Hepatocyte (in vitro differentiated cells): ENCODE results near the gene PCNT. TPM values are rescaled to one million over a fixed set of nuclear protein-coding genes. Genes with fewer than 3 reads are reported as not detected.

Experiments used
- DNase-seq: peaks from one replicate; pipeline ENCODE4 v3.0.0-alpha.2; 2016; ENCODE audit warnings: low spot score
- H2AFZ ChIP-seq: fragments of 200-600 bp; sonication (generic); 2 replicates; pipeline ENCODE4 v1.6.0; 2016; ENCODE audit warnings: antibody characterized with exemption, mild to moderate bottlenecking
- H3K27ac ChIP-seq: fragments of 200-600 bp; sonication (generic); 2 replicates; pipeline ENCODE4 v1.5.1; 2016; ENCODE audit warnings: mild to moderate bottlenecking
- H3K27me3 ChIP-seq: fragments of 200-600 bp; sonication (generic); 2 replicates; pipeline ENCODE4 v1.6.1; 2016
- H3K36me3 ChIP-seq: fragments of 200-600 bp; sonication (generic); replicated peaks from 2 replicates; pipeline ENCODE4 v1.5.1; 2016; ENCODE audit warnings: low read depth; ENCODE audit not compliant: insufficient read depth
- H3K4me1 ChIP-seq: fragments of 200-600 bp; sonication (generic); 2 replicates; pipeline ENCODE4 v1.5.1; 2016; ENCODE audit warnings: mild to moderate bottlenecking, moderate library complexity; ENCODE audit not compliant: insufficient read depth
- H3K4me2 ChIP-seq: fragments of 200-600 bp; sonication (generic); 2 replicates; pipeline ENCODE4 v1.6.0; 2016
- H3K4me3 ChIP-seq: fragments of 200-600 bp; sonication (generic); 2 replicates; pipeline ENCODE4 v1.5.1; 2016; ENCODE audit warnings: mild to moderate bottlenecking
- H3K79me2 ChIP-seq: fragments of 200-600 bp; sonication (generic); 2 replicates; pipeline ENCODE4 v1.6.0; 2017; ENCODE audit warnings: mild to moderate bottlenecking
- H3K9me2 ChIP-seq: fragments of 200-600 bp; sonication (generic); replicated peaks from 2 replicates; pipeline ENCODE4 v1.6.0; 2017; ENCODE audit warnings: mild to moderate bottlenecking; ENCODE audit not compliant: insufficient read depth
- H3K9me3 ChIP-seq: fragments of 200-600 bp; sonication (generic); 2 replicates; pipeline ENCODE4 v1.5.1; 2016; ENCODE audit warnings: low read depth, mild to moderate bottlenecking
- H4K20me1 ChIP-seq: fragments of 200-600 bp; sonication (generic); 2 replicates; pipeline ENCODE4 v1.6.0; 2016; ENCODE audit warnings: mild to moderate bottlenecking; ENCODE audit not compliant: insufficient read depth, poor library complexity, severe bottlenecking
- EZH2 ChIP-seq: fragments of 200-600 bp; sonication (generic); IDR thresholded peaks from 2 replicates; pipeline ENCODE4 v1.6.1; 2016; ENCODE audit warnings: antibody characterized with exemption, mild to moderate bottlenecking, borderline replicate concordance
- EZH2phosphoT487 ChIP-seq: fragments of 200-600 bp; sonication (generic); IDR thresholded peaks from one replicate; pipeline ENCODE4 v1.6.1; 2018; ENCODE audit warnings: antibody characterized with exemption, mild to moderate bottlenecking, low read depth, moderate library complexity; ENCODE audit not compliant: unreplicated experiment, severe bottlenecking
- WGBS: methylation state at CpG from one replicate; pipeline ENCODE4 v1.1.6; 2016; ENCODE audit warnings: low lambda C conversion rate; ENCODE audit errors: missing lambda C conversion rate; 5-methylcytosine and 5-hydroxymethylcytosine counted together
- polyA plus RNA-seq: library from polyadenylated mRNA; unstranded; fragments of >200 nt; fragmentation: Nextera tagmentation; extraction: Ambion mirVana; gene quantifications from 2 replicates; pipeline ENCODE4 v1.2.1, GENCODE V29; 2016
- total RNA-seq: library from RNA; depleted of rRNA; stranded (reverse); fragments of >200 nt; gene quantifications from 2 replicates; pipeline ENCODE4 v1.2.3, GENCODE V29; 2014
- TF ChIP-seq, protein P1 (sequence below): fragments of 200-600 bp; sonication (generic); IDR thresholded peaks from 2 replicates; pipeline ENCODE4 v1.5.1; 2016; ENCODE audit warnings: antibody characterized with exemption, mild to moderate bottlenecking; ENCODE audit not compliant: poor library complexity

Gene PCNT
- total and polyA plus RNA-seq, 2 experiments from 2014 or later: 11.5 to 14.3 TPM

DNA sequence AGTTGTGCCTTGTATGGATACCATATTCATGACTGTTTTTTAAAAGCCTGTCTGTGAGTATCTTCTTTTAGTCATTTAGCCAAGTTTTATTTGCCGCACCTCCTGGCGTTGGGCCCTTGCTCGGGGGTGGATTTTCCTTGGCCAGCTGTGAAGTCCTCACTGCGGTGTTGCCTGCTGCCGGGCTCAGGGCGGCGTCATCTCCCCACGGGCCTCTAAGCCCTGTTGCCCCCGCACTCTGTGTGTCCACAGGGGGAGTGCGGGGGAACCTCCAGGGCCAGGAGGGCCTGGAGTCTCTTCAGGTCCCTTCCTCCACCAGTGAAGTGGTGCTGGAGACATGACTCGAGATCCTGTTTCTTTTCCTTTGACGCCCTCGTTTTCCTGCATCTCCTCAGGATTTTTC lies 69.0 kb downstream of the PCNT start:
- DNase-seq: no peak
- H3K36me3 ChIP-seq: no peaks in the 10 kb centered on the region
- no peak overlapping the region for H3K4me2 ChIP-seq
- no peaks in the 10 kb centered on the region for H3K9me3 ChIP-seq
- no peaks in the 10 kb centered on the region for H4K20me1 ChIP-seq
- H3K4me3 ChIP-seq: no peak overlapping the region
- H2AFZ ChIP-seq: no peak overlapping the region
- H3K4me1 ChIP-seq: no peaks in the 10 kb centered on the region
- TF ChIP-seq EZH2phosphoT487 (no peak), EZH2 (no peak)
- TF ChIP-seq, protein P1, sequence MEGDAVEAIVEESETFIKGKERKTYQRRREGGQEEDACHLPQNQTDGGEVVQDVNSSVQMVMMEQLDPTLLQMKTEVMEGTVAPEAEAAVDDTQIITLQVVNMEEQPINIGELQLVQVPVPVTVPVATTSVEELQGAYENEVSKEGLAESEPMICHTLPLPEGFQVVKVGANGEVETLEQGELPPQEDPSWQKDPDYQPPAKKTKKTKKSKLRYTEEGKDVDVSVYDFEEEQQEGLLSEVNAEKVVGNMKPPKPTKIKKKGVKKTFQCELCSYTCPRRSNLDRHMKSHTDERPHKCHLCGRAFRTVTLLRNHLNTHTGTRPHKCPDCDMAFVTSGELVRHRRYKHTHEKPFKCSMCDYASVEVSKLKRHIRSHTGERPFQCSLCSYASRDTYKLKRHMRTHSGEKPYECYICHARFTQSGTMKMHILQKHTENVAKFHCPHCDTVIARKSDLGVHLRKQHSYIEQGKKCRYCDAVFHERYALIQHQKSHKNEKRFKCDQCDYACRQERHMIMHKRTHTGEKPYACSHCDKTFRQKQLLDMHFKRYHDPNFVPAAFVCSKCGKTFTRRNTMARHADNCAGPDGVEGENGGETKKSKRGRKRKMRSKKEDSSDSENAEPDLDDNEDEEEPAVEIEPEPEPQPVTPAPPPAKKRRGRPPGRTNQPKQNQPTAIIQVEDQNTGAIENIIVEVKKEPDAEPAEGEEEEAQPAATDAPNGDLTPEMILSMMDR: no peak
- no peak overlapping the region for H3K27ac ChIP-seq
- no peaks in the 10 kb centered on the region for H3K9me2 ChIP-seq
- no peaks in the 10 kb centered on the region for H3K27me3 ChIP-seq
- H3K79me2 ChIP-seq: no peaks in the 10 kb centered on the region
- WGBS: 83% methylated on average over 13 of the region's 13 CpGs

DNA sequence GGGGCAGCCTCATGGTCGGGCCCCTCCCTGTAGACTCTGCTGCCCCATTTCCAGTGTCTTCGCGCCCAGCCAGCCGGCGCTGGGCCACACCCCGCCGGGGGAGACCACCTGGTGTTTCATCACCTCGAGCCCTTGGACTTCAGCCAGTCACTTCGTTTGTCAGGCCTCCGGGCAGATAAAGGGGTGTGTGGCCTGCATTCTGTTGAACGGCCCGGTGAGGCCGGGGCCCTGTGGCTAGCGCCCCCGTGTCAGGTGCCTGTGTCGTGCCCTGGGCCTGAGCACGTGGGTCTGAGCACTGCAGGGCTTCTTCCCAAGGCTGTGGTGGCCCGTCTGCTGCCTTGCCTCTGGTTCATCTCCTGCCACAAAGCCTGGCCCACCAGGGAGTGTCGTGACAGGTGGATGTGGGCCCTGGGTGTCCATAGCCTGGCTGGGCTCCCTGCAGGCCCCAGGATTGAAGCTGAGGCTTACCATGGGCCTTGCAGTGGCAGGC lies 69.5 kb downstream of the PCNT start:
- H3K4me2 ChIP-seq: no peak overlapping the region
- no peak for TF ChIP-seq EZH2phosphoT487
- no peak for TF ChIP-seq EZH2
- TF ChIP-seq, protein P1: no peak
- H2AFZ ChIP-seq: no peak overlapping the region

DNA sequence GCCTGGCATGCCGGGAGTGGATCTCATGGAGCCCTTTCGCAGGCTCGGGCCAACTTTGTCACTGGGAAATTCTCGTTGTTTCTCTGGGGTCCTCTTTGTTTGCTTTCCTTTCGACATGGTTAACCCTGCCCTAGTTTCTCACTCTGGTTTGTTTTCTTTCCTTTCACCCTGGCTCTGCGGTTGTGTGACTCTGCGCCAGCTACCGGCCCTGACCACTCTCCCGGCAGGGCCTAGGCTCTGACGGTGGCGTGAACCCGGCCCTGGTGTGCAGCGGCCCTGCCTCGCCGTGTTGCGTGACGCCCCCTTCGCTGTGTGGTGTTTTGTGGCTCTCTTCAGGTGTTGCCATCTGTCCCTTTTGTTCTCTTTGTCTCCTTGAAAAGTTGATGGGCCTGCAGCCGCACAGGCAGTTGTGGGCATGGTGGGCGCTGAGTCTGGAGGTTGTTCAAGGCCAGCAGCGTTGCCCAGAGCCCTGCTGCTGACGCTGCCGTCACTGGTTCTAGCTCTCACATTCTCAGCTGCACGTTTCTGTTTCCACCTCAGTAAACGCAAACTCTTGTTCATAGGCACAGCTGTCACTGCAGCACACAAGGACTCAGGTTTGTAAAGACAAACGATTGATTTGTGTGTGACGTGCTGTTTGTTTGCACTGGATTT lies 70.1 kb downstream of the PCNT start:
- Histone ChIP-seq H3K4me2 (no peak overlapping the region), H4K20me1 (no peaks in the 10 kb centered on the region), H3K9me3 (no peaks in the 10 kb centered on the region), H3K9me2 (no peaks in the 10 kb centered on the region), H3K4me1 (no peaks in the 10 kb centered on the region), H3K36me3 (no peaks in the 10 kb centered on the region), H3K79me2 (no peaks in the 10 kb centered on the region), H3K27ac (peak overlapping the region; percentile 68), H3K27me3 (no peaks in the 10 kb centered on the region), H2AFZ (no peak overlapping the region), H3K4me3 (no peak overlapping the region)
- WGBS: 80% methylated on average over 27 of the region's 27 CpGs
- TF ChIP-seq EZH2 (no peak), EZH2phosphoT487 (no peak)
- TF ChIP-seq, protein P1: no peak
- DNase-seq: peak; percentile 20

More for the DNA sequence above, 69.5 kb downstream of the PCNT start:
- Histone ChIP-seq H3K27me3 (no peaks in the 10 kb centered on the region), H3K79me2 (no peaks in the 10 kb centered on the region), H3K4me1 (no peaks in the 10 kb centered on the region), H3K9me3 (no peaks in the 10 kb centered on the region), H3K36me3 (no peaks in the 10 kb centered on the region), H3K4me3 (no peak overlapping the region), H3K9me2 (no peaks in the 10 kb centered on the region), H4K20me1 (no peaks in the 10 kb centered on the region), H3K27ac (peak overlapping the region; percentile 68)
- peak; percentile 22 for DNase-seq
- 88% methylated on average over 18 of the region's 19 CpGs for WGBS
